NCI-H2196 (cell line): ENCODE data around the gene COL8A1.

Experiments used
- DNase-seq: peaks from one replicate; lab custom pipeline; 2025; ENCODE audit not compliant: unreplicated experiment; lab: John Stamatoyannopoulos, UW

Gene COL8A1

GRCh38 chr3:99669879-99670555 lies 31.6 kb downstream of the COL8A1 start:
- no peak for DNase-seq

GRCh38 chr3:99670556-99670950 lies 32.2 kb downstream of the COL8A1 start:
- DNase-seq, result no peak

GRCh38 chr3:99674086-99674789 lies 35.8 kb downstream of the COL8A1 start:
- no peak for DNase-seq

- DNase-seq, result no peak
Measured at GRCh38 chr3:99678023-99678422, 39.6 kb downstream of the COL8A1 start.

- no peak for DNase-seq
Measured at GRCh38 chr3:99678896-99679295, 40.5 kb downstream of the COL8A1 start.

DNA sequence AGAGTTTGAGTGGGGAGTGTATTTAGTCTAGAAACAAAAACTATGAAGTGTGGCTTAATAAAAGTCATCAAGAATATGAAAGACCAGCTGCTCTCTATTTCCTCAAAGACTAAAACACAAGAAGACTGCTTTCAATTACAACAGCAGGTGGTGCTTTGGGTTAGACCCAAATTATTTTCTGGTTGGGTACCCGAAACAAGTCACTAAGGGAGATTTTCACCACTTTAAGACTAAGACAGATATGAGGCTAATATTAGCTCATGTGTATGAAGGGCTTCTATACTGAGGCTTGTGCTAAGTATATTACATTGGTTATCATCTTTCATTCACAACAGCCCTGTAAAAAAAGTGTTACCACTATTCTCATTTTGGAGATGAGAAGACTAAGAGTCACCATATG lies 43.1 kb downstream of the COL8A1 start:
- DNase-seq, result no peak

DNA sequence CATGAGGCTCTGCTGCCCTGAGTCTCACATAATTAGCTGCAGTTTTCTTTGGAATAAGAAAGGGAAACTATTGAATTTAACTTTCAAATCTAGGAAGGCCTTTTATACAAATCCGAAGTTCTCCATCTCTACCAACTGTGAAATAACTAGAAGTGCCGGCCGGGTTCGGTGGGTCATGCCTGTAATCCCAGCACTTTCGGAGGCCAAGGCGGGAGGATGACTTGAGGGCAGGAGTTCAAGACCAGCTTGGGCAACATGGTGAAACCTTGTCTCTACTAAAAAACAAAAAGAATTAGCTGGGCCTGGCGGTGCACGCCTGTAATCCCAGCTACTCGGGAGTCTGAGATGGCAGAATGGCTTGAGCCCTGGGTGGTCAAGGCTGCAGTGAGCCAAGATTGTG lies 43.6 kb downstream of the COL8A1 start:
- no peak for DNase-seq

- no peak for DNase-seq
Measured at GRCh38 chr3:99683465-99683864, 45.1 kb downstream of the COL8A1 start.

- DNase-seq, result no peak
Measured at GRCh38 chr3:99683876-99684275, 45.5 kb downstream of the COL8A1 start.

DNA sequence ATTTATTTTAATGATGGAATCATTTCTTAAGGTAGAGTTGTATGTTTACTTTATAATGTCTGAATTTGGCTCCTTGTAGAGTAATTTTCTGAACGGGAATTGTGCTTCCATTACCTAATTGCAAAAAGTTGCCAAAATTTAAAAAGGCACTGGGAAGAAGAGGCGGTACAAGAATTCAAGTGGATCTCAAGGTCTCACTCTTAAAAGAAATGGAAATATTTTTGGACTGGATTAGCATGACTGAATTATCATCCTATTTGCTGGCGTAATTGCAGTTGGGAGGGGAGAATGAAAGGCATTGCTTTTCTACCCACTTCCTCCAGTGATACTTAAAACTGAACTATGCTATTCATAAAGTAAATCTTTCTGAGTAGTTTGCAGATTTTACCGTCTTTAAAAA lies 46.2 kb downstream of the COL8A1 start:
- DNase-seq, result no peak

GRCh38 chr3:99686469-99686868 lies 48.1 kb downstream of the COL8A1 start:
- no peak for DNase-seq

DNA sequence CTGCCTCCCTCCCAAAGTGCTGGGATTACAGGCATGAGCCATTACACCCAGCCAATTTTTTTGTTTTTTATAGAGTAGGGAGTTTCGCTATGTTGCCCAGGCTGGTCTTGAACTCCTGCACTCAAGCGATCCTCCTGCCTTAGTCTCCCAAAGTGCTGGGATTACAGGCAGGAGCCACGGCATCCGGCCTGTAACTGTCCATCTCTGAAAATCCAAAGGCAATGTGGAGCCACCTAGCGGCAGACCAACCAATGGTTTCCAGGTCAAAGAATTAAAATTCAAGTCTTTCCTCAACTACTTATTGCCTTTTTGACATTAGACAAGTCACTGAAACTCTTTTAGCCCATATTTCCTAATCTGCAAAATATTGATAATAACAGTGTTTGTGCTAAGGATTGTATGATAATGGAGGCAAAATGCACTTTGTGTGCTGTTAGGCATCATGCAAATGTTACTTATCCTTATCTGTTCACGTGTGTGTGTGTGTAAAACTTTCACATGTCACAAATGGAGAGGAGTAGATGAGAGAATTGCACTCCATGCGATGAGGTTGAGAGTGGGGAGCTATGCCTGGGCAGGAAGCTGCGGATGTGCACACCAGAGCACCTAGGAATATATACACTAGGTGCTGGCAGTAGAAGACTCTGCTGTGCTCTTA lies 48.7 kb downstream of the COL8A1 start:
- DNase-seq, result peak; percentile 32

DNA sequence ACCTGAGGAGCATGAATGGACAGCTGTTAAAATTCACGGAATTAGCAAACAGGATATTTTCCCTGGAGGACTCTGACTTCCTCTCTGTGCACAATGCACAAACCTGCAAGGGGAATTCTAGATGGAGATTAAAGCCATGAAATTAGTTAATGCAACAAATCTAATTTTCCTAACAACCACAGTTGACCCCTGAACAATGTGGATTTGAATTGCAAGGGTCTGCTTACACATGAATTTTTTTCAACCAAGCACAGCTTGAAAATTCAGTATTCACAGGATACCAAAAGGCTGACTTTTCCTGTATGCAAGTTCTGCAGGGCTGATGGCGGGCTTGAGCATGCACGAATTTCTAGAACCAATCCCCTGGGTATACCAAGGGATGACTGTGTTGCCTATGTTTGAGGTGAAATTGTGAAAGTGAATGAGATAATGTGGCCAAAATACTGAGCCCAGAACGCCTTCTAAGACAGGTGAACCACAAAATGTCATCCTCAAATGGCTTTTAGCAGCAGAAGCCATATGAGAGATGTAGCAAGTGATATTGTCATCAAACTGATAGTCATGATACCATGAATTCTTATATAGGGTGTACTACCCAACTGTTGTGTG lies 52.5 kb downstream of the COL8A1 start:
- no peak for DNase-seq

DNA sequence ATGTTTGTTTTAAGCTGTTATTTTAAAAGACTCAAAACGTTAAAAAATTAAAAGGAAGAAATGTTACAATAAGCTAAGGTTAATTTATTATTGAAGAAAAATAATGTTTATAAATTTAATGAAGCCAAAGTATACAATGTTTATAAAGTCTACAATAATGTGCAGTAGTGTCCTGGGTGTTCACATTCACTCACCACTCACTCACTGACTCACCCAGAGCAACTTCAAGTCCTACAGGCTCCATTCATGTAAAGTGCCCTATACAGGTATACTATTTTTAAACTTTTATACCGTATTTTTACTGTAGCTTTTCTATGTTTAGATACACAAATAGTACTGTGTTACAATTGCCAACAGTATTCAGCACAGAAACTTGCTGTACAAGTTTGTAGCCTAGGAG lies 55.2 kb downstream of the COL8A1 start:
- no peak for DNase-seq

DNA sequence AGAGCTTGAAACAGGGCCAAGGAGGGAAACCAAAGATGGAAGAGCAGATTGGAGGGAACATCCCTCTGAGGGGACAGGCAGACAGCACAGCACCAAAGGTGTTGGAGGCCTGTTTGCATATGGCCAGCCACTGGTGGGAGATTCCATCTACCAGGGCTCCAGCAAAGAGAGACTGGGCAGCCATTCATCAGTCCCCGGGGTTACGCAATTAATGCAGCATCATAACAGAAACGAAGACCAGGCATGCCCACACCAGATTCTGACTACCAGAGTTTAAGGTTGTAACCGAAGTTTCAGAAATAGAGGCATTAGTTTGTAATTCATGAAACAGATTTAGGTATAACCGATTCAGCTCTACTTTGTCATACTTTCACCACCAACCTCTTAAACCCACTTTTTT lies 58.1 kb downstream of the COL8A1 start:
- DNase-seq, result no peak

DNA sequence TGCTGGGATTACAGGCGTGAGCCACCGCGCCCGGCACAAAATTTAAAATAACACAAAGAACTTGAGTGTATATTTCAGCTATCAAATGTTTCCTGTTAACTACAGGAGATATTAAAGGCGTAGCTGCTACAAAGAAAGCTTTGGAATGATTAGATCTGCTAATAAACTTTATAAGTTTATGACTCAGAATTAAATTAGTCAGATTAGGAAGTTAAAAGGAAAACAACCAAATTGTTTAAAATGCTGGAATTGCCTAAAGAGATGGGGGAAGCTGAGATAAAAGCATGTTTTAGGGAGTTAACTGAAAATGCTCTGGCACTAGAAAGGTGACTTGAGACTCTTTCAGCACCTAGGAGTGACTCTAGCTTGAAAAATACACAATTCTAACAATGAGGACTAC lies 58.9 kb downstream of the COL8A1 start:
- no peak for DNase-seq

DNA sequence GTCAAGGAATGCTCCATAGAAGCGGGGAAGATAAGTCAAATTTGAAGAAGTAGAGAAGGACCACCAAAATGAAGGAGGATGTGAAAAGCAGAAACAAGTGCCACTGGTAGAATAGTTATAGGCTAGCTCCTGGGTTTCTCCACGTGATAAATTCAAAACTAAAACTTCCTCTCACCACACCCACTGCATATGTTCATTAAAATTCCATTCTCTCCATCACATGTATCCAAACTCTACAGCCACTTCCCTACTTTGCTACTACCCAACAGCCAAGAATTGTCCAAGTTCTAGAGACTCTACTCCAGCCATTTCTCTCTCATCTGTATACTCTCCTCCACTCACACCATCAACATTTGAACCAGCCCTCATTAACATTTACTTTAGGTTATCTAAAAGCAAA lies 60.5 kb downstream of the COL8A1 start:
- DNase-seq, result no peak

GRCh38 chr3:99699841-99700240 lies 61.4 kb downstream of the COL8A1 start:
- DNase-seq, result no peak

DNA sequence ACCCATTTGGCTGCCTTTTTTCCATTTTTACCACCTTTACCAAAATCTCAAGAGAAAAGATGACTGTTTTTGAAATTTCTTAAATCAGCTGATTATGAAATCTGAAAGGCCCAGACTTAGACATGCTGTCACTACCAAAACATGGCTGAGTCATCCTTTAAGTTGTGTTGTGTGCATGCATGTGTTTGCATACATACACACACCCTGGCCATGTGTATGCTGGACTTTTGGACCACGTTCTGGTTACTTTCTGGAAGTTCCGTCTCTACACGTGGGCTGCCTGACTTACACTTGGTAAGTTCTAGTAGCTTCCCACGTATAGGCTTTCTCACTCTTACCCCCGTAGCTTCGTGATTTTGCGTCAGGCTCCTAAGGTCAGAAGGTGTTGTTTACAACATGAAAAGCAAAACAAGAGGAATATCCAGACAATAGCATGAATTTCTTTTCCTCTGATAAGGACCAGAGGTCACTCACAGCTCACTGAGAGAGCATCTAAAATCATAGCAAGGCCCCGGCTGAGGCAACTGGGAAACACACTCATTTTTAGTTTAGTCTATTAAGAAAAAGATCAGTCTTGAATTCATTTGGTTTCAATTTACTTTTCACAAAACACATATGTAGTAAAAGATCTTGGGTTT lies 62.4 kb downstream of the COL8A1 start:
- DNase-seq, result no peak

- no peak for DNase-seq
Measured at GRCh38 chr3:99702953-99703943, 64.9 kb downstream of the COL8A1 start.
